ENCODE data around the gene PHC2.

Gene PHC2

GRCh38 chr1:33472269-33472980 is 41.5 kb upstream of the PHC2 start, which contains the start of gene ZSCAN20 (continued):
- TF ChIP-seq, protein P1, sequence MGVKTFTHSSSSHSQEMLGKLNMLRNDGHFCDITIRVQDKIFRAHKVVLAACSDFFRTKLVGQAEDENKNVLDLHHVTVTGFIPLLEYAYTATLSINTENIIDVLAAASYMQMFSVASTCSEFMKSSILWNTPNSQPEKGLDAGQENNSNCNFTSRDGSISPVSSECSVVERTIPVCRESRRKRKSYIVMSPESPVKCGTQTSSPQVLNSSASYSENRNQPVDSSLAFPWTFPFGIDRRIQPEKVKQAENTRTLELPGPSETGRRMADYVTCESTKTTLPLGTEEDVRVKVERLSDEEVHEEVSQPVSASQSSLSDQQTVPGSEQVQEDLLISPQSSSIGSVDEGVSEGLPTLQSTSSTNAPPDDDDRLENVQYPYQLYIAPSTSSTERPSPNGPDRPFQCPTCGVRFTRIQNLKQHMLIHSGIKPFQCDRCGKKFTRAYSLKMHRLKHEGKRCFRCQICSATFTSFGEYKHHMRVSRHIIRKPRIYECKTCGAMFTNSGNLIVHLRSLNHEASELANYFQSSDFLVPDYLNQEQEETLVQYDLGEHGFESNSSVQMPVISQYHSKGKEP (tag by site-specific recombination; IDR thresholded peaks at IDR 0.05): no peak
- no peak for TF ChIP-seq ZNF426 (tag by site-specific recombination; IDR thresholded peaks at IDR 0.05)
- TF ChIP-seq ZSCAN16 (tag by site-specific recombination; IDR thresholded peaks at IDR 0.05): no peak
- TF ChIP-seq, protein P2, sequence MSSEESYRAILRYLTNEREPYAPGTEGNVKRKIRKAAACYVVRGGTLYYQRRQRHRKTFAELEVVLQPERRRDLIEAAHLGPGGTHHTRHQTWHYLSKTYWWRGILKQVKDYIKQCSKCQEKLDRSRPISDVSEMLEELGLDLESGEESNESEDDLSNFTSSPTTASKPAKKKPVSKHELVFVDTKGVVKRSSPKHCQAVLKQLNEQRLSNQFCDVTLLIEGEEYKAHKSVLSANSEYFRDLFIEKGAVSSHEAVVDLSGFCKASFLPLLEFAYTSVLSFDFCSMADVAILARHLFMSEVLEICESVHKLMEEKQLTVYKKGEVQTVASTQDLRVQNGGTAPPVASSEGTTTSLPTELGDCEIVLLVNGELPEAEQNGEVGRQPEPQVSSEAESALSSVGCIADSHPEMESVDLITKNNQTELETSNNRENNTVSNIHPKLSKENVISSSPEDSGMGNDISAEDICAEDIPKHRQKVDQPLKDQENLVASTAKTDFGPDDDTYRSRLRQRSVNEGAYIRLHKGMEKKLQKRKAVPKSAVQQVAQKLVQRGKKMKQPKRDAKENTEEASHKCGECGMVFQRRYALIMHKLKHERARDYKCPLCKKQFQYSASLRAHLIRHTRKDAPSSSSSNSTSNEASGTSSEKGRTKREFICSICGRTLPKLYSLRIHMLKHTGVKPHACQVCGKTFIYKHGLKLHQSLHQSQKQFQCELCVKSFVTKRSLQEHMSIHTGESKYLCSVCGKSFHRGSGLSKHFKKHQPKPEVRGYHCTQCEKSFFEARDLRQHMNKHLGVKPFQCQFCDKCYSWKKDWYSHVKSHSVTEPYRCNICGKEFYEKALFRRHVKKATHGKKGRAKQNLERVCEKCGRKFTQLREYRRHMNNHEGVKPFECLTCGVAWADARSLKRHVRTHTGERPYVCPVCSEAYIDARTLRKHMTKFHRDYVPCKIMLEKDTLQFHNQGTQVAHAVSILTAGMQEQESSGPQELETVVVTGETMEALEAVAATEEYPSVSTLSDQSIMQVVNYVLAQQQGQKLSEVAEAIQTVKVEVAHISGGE (tag by site-specific recombination; conservative IDR thresholded peaks at IDR 0.05; ENCODE audit: low read depth): peak; percentile 99
- TF ChIP-seq ZNF830 (tag by site-specific recombination; IDR thresholded peaks at IDR 0.05; ENCODE audit: low read depth): no peak
- no peak for TF ChIP-seq ZNF184 (tag by site-specific recombination; IDR thresholded peaks at IDR 0.05)
- TF ChIP-seq ZNF707 (tag by site-specific recombination; IDR thresholded peaks at IDR 0.05): no peak
- TF ChIP-seq YY2 (tag by site-specific recombination; IDR thresholded peaks at IDR 0.05): 0 out of 2 replicates have a peak, but pooled peaks have one; percentile 24
- peak; percentile 80 for TF ChIP-seq OSR2 (tag by site-specific recombination; IDR thresholded peaks at IDR 0.05)
- TF ChIP-seq, protein P3, sequence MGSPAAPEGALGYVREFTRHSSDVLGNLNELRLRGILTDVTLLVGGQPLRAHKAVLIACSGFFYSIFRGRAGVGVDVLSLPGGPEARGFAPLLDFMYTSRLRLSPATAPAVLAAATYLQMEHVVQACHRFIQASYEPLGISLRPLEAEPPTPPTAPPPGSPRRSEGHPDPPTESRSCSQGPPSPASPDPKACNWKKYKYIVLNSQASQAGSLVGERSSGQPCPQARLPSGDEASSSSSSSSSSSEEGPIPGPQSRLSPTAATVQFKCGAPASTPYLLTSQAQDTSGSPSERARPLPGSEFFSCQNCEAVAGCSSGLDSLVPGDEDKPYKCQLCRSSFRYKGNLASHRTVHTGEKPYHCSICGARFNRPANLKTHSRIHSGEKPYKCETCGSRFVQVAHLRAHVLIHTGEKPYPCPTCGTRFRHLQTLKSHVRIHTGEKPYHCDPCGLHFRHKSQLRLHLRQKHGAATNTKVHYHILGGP (tag by site-specific recombination; IDR thresholded peaks at IDR 0.05): no peak
- no peak for TF ChIP-seq ZFP3 (tag by site-specific recombination; IDR thresholded peaks at IDR 0.05; ENCODE audit: low read depth)
- TF ChIP-seq, protein P4, sequence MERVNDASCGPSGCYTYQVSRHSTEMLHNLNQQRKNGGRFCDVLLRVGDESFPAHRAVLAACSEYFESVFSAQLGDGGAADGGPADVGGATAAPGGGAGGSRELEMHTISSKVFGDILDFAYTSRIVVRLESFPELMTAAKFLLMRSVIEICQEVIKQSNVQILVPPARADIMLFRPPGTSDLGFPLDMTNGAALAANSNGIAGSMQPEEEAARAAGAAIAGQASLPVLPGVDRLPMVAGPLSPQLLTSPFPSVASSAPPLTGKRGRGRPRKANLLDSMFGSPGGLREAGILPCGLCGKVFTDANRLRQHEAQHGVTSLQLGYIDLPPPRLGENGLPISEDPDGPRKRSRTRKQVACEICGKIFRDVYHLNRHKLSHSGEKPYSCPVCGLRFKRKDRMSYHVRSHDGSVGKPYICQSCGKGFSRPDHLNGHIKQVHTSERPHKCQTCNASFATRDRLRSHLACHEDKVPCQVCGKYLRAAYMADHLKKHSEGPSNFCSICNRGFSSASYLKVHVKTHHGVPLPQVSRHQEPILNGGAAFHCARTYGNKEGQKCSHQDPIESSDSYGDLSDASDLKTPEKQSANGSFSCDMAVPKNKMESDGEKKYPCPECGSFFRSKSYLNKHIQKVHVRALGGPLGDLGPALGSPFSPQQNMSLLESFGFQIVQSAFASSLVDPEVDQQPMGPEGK (tag by site-specific recombination; IDR thresholded peaks at IDR 0.05): peak; percentile 92
- no peak for TF ChIP-seq ZNF747 (tag by site-specific recombination; IDR thresholded peaks at IDR 0.05)
- TF ChIP-seq ATF2 (tag by site-specific recombination; IDR thresholded peaks at IDR 0.05; ENCODE audit: low read depth): no peak
- TF ChIP-seq ZNF664 (tag by site-specific recombination; IDR thresholded peaks at IDR 0.05): no peak
- TF ChIP-seq, protein P5, sequence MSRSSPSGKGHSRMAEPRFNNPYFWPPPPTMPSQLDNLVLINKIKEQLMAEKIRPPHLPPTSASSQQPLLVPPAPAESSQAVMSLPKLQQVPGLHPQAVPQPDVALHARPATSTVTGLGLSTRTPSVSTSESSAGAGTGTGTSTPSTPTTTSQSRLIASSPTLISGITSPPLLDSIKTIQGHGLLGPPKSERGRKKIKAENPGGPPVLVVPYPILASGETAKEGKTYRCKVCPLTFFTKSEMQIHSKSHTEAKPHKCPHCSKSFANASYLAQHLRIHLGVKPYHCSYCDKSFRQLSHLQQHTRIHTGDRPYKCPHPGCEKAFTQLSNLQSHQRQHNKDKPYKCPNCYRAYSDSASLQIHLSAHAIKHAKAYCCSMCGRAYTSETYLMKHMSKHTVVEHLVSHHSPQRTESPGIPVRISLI (tag by site-specific recombination; IDR thresholded peaks at IDR 0.05): no peak
- TF ChIP-seq, protein P6, sequence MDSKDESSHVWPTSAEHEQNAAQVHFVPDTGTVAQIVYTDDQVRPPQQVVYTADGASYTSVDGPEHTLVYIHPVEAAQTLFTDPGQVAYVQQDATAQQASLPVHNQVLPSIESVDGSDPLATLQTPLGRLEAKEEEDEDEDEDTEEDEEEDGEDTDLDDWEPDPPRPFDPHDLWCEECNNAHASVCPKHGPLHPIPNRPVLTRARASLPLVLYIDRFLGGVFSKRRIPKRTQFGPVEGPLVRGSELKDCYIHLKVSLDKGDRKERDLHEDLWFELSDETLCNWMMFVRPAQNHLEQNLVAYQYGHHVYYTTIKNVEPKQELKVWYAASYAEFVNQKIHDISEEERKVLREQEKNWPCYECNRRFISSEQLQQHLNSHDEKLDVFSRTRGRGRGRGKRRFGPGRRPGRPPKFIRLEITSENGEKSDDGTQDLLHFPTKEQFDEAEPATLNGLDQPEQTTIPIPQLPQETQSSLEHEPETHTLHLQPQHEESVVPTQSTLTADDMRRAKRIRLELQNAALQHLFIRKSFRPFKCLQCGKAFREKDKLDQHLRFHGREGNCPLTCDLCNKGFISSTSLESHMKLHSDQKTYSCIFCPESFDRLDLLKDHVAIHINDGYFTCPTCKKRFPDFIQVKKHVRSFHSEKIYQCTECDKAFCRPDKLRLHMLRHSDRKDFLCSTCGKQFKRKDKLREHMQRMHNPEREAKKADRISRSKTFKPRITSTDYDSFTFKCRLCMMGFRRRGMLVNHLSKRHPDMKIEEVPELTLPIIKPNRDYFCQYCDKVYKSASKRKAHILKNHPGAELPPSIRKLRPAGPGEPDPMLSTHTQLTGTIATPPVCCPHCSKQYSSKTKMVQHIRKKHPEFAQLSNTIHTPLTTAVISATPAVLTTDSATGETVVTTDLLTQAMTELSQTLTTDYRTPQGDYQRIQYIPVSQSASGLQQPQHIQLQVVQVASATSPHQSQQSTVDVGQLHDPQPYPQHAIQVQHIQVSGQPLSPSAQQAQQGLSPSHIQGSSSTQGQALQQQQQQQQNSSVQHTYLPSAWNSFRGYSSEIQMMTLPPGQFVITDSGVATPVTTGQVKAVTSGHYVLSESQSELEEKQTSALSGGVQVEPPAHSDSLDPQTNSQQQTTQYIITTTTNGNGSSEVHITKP (tag by site-specific recombination; IDR thresholded peaks at IDR 0.05): peak; percentile 85
- TF ChIP-seq PRDM1 (tag by site-specific recombination; IDR thresholded peaks at IDR 0.05): no peak
- TF ChIP-seq ZBTB17 (tag by site-specific recombination; IDR thresholded peaks at IDR 0.05): peak; percentile 78
- no peak for TF ChIP-seq GLI4 (tag by site-specific recombination; IDR thresholded peaks at IDR 0.05)
- TF ChIP-seq ZNF114 (tag by site-specific recombination; IDR thresholded peaks at IDR 0.05): no peak
- TF ChIP-seq ZNF394 (tag by site-specific recombination; IDR thresholded peaks at IDR 0.05; ENCODE audit: borderline replicate concordance): no peak; the same call in 1 of the 2 replicates
- TF ChIP-seq IKZF3 (tag by site-specific recombination; IDR thresholded peaks at IDR 0.05): no peak
- TF ChIP-seq ZNF433 (tag by site-specific recombination; IDR thresholded peaks at IDR 0.05; ENCODE audit: low read depth): no peak
